Keratinocyte (primary cell): Measurements from ENCODE around the gene ZNF316.

Source experiments
- EZH2 ChIP-seq: IDR thresholded peaks from one replicate; pipeline ENCODE4 v1.6.1; 2012; ENCODE audit warnings: inconsistent platforms, mild to moderate bottlenecking, low read length, moderate library complexity
- TF ChIP-seq, protein P1 (sequence below), 3 experiments: IDR thresholded peaks in 1 of 3; conservative IDR thresholded peaks in 1 of 3; optimal IDR thresholded peaks in 1 of 3; 2 replicates in 2 of 3; 3 replicates in 1 of 3; pipeline versions ENCODE3 to v1.5.1; 2011; ENCODE audit warnings: low read length in 3 of 3, mild to moderate bottlenecking in 3 of 3, moderate library complexity in 2 of 3, control low read depth in 1 of 3, inconsistent platforms in 1 of 3; ENCODE audit not compliant: insufficient read depth in 2 of 3; ENCODE audit errors: extremely low read depth in 1 of 3

DNA sequence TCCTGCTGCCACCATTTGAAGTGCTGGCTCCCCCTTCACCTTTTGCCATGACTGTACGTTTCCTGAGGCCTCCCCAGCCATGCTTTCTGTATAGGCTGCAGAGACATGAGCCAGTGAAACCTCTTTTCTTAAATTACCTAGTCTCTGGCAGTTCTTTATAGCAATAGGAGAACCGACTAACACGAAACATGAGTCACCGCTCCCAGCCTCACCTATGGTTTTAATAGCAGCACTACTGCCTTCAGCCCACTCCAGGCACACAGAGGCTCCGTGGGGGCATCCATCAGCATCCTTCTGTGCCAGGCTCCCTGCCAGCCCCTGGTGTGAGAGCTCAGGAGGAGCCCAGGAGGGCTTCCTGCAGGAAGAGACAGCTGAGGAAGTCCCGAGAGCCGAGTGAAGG is 5.5 kb upstream of the ZNF316 start:
- TF ChIP-seq, protein P1, sequence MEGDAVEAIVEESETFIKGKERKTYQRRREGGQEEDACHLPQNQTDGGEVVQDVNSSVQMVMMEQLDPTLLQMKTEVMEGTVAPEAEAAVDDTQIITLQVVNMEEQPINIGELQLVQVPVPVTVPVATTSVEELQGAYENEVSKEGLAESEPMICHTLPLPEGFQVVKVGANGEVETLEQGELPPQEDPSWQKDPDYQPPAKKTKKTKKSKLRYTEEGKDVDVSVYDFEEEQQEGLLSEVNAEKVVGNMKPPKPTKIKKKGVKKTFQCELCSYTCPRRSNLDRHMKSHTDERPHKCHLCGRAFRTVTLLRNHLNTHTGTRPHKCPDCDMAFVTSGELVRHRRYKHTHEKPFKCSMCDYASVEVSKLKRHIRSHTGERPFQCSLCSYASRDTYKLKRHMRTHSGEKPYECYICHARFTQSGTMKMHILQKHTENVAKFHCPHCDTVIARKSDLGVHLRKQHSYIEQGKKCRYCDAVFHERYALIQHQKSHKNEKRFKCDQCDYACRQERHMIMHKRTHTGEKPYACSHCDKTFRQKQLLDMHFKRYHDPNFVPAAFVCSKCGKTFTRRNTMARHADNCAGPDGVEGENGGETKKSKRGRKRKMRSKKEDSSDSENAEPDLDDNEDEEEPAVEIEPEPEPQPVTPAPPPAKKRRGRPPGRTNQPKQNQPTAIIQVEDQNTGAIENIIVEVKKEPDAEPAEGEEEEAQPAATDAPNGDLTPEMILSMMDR (optimal IDR thresholded peaks at IDR 0.05 in 1 of 3, IDR thresholded peaks at IDR 0.05 in 1 of 3, conservative IDR thresholded peaks at IDR 0.05 in 1 of 3; ENCODE audit: extremely low read depth in 1 of 3, insufficient read depth in 2 of 3, low read length in 3 of 3): no peak
- no peak for TF ChIP-seq EZH2
